HL-60 (cell line): ENCODE data around the gene NAV2.

Experiments used
- DNase-seq, 2 experiments: peaks; one replicate each; pipeline ENCODE4 v3.0.0-alpha.2; 2010 to 2020; ENCODE audit warnings: low read depth in 1 of 2, low spot score in 1 of 2
- H3K27ac ChIP-seq: fragments of 250-450 bp; sonication (Bioruptor Pico); replicated peaks from 2 replicates; pipeline ENCODE4 v1.5.1; 2020; ENCODE audit warnings: mild to moderate bottlenecking, moderate library complexity
- H3K27me3 ChIP-seq: fragments of 250-450 bp; sonication (Bioruptor Pico); 2 replicates; pipeline ENCODE4 v1.5.1; 2021; ENCODE audit warnings: mild to moderate bottlenecking, moderate library complexity; ENCODE audit not compliant: insufficient read depth, poor library complexity, severe bottlenecking
- H3K4me3 ChIP-seq: replicated peaks from 2 replicates; pipeline ENCODE4 v1.5.1; 2011; ENCODE audit warnings: mild to moderate bottlenecking, control low read depth, low read length; ENCODE audit not compliant: insufficient read depth
- GABPA ChIP-seq: IDR thresholded peaks from 2 replicates; pipeline ENCODE4 v1.6.1; 2012; ENCODE audit warnings: low read depth
- POLR2AphosphoS5 ChIP-seq: IDR thresholded peaks from 2 replicates; pipeline ENCODE4 v1.6.1; 2012; ENCODE audit warnings: low read depth
- REST ChIP-seq: IDR thresholded peaks from 2 replicates; pipeline ENCODE4 v1.6.1; 2012; ENCODE audit warnings: low read depth; ENCODE audit not compliant: insufficient replicate concordance
- SPI1 ChIP-seq: IDR thresholded peaks from 2 replicates; pipeline ENCODE4 v1.6.1; 2012; ENCODE audit warnings: low read depth, mild to moderate bottlenecking, borderline replicate concordance
- TF ChIP-seq, protein P1 (sequence below): IDR thresholded peaks from one replicate; pipeline ENCODE4 v1.5.1; 2011; ENCODE audit warnings: low read length, control low read depth, inconsistent platforms; ENCODE audit not compliant: insufficient read depth

The NAV2 gene

GRCh38 chr11:19953336-19953735, 240.7 kb downstream of the NAV2 start:
- no peak overlapping the region for H3K27ac ChIP-seq
- H3K4me3 ChIP-seq, result no peak overlapping the region
- TF ChIP-seq, protein P1, sequence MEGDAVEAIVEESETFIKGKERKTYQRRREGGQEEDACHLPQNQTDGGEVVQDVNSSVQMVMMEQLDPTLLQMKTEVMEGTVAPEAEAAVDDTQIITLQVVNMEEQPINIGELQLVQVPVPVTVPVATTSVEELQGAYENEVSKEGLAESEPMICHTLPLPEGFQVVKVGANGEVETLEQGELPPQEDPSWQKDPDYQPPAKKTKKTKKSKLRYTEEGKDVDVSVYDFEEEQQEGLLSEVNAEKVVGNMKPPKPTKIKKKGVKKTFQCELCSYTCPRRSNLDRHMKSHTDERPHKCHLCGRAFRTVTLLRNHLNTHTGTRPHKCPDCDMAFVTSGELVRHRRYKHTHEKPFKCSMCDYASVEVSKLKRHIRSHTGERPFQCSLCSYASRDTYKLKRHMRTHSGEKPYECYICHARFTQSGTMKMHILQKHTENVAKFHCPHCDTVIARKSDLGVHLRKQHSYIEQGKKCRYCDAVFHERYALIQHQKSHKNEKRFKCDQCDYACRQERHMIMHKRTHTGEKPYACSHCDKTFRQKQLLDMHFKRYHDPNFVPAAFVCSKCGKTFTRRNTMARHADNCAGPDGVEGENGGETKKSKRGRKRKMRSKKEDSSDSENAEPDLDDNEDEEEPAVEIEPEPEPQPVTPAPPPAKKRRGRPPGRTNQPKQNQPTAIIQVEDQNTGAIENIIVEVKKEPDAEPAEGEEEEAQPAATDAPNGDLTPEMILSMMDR, result no peak
- no peak for TF ChIP-seq SPI1
- no peak for TF ChIP-seq REST
- no peak for TF ChIP-seq POLR2AphosphoS5
- TF ChIP-seq GABPA, result no peak
- DNase-seq, result no peak
- peaks cover 4% of the 10 kb centered on the region for H3K27me3 ChIP-seq

- DNase-seq, result no peak
- Histone ChIP-seq H3K27me3 (peaks cover 4% of the 10 kb centered on the region), H3K27ac (no peak overlapping the region), H3K4me3 (no peak overlapping the region)
- TF ChIP-seq POLR2AphosphoS5 (no peak), REST (no peak), SPI1 (no peak), GABPA (no peak)
- TF ChIP-seq, protein P1, result no peak
These were observed 241.3 kb downstream of the NAV2 start for GRCh38 chr11:19953909-19954308.

- H3K27me3 ChIP-seq, result peaks cover 4% of the 10 kb centered on the region
- no peak for TF ChIP-seq REST
- TF ChIP-seq, protein P1, result no peak
- no peak for TF ChIP-seq POLR2AphosphoS5
- TF ChIP-seq GABPA, result no peak
- TF ChIP-seq SPI1, result no peak
- H3K27ac ChIP-seq, result no peak overlapping the region
- H3K4me3 ChIP-seq, result no peak overlapping the region
- DNase-seq, result no peak
These were observed 242.3 kb downstream of the NAV2 start for GRCh38 chr11:19954899-19955298.
